ENCODE data around the gene CALML6.
A peak's percentile ranks its signal among the peaks of the same experiment; 100 is the strongest.

The CALML6 gene

GRCh38 chr1:1891349-1892078 is 23.5 kb upstream of the CALML6 start:
- in situ Hi-C loops (cut with MboI; ENCODE audit: low pct_unique_long_range_greater_than_20kb, low sequenced_read_pairs), result no loop called here
- peak; percentile 57 for DNase-seq

- in situ Hi-C loops (cut with MboI; ENCODE audit: low pct_unique_long_range_greater_than_20kb, low sequenced_read_pairs), result no loop called here
- DNase-seq, result no peak
Observed at GRCh38 chr1:1892079-1892762, 22.8 kb upstream of the CALML6 start.

GRCh38 chr1:1892763-1893120 is 22.3 kb upstream of the CALML6 start:
- in situ Hi-C loops (cut with MboI; ENCODE audit: low pct_unique_long_range_greater_than_20kb, low sequenced_read_pairs), result no loop called here
- no peak for DNase-seq

DNA sequence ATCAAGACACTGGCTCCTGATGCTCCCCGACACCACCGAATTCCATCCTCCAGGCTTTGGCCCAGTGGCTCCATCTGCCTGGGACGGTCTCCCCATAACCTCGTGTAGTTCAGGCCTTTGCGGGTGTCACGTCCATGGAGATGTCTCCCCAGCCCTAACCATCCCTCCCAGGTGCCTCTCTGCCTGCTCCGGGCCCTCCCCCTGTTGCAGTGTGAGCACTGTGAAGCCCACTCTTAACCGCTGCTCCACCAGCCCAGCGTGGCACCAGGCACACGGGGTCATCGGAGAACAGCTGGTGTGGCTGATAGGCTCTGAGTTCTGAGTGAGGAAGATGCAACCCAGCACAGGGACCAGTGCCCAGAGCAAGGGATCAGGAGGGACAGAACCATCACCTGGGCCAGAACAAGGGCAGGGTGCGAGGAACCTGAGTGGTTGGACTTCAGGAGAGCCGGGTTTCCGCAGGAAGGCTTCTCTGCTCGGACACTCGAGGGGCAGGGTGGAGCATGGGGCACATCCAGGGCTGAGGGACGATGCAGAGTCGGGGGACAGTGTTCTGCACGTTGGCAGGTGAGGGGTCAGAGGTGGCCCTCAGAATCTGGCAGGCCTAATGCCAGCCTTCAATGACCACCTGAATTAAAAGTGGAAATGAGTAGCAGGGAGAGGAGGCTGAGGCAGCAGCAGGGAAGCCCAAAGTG is 21.6 kb upstream of the CALML6 start:
- in situ Hi-C loops (cut with MboI; ENCODE audit: low pct_unique_long_range_greater_than_20kb, low sequenced_read_pairs), result no loop called here
- DNase-seq, result no peak

GRCh38 chr1:1893997-1894353 is 21.1 kb upstream of the CALML6 start:
- in situ Hi-C loops (cut with MboI; ENCODE audit: low pct_unique_long_range_greater_than_20kb, low sequenced_read_pairs), result no loop called here
- DNase-seq, result no peak

DNA sequence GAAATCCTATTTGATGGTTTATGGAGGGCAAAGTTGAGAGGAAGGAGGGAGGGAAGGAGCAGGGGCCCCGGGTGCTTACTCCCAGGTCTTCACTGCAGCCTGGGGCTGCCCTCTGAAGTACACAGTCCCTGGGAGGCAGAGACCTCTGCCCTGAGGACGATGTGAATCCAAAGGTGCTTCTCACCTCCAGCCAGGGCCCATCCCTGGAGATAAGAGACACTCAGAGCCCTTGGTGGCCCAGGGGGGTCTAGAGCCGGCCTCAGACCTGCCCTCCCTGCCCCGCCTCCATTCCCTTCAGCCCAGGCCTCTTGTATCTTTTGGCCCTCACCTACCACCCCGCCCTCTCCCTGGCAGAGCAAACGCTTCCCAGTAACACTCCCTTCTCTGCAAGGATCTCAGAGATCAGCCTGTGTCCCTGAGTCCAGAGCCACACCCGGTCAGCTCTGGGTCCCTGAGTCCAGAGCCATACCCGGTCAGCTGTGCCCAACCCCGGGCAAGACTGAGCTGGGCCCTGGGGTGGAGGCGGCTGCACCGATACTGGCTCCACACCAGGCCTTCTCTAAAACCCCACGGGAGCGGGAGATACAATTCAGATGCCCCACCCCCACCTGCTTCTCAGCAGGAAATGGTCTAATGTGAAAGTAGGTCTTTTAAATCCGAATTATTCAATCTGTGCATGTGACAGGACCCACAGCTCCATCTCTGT is 20.6 kb upstream of the CALML6 start:
- no peak for DNase-seq
- in situ Hi-C loops (cut with MboI; ENCODE audit: low pct_unique_long_range_greater_than_20kb, low sequenced_read_pairs), result no loop called here

- DNase-seq, result no peak
- in situ Hi-C loops (cut with MboI; ENCODE audit: low pct_unique_long_range_greater_than_20kb, low sequenced_read_pairs), result no loop called here
Observed at GRCh38 chr1:1895060-1895418, 20.0 kb upstream of the CALML6 start.

DNA sequence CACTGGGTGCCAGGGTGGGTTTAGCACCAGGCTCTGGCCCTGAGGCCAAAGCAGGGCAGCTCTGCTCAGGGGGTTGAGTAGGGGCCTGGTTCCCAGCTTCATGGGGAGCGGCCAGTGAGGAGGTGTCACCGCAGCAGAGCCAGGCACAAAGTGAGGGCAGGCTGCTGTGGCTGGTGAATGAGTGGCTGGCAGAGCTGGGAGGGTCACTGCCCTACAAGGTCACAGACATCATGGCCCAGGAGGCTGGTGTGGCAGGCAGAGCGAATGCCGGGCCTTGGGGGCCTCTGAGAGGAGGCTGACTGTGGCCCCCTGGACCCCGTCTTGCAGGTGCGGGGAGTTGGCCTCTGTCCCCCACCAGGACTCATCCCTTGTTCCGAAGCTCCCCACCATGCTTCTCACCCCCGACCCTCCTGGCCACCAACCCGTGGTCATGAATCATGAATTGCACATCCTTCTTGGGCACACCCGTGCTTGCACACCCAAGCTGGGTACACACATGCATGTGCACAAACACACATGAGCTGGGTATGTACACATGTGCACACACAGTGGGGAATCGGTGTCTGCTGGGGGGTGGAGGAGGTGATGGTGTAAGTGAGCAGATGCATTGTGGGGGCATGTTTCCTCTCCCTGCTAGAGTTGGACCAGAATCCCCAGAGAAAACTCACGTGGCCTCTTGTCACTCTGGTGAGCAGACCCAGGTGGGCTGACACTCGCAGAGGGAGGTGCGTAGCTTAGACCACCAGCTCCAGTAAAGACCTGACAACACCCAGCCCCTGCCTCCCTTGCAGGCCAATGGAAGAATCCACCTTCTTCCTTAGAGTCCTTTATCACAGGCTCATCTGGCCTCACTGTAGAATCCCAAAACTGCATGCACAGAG is 19.4 kb upstream of the CALML6 start:
- in situ Hi-C loops (cut with MboI; ENCODE audit: low pct_unique_long_range_greater_than_20kb, low sequenced_read_pairs), result no loop called here
- no peak for DNase-seq

DNA sequence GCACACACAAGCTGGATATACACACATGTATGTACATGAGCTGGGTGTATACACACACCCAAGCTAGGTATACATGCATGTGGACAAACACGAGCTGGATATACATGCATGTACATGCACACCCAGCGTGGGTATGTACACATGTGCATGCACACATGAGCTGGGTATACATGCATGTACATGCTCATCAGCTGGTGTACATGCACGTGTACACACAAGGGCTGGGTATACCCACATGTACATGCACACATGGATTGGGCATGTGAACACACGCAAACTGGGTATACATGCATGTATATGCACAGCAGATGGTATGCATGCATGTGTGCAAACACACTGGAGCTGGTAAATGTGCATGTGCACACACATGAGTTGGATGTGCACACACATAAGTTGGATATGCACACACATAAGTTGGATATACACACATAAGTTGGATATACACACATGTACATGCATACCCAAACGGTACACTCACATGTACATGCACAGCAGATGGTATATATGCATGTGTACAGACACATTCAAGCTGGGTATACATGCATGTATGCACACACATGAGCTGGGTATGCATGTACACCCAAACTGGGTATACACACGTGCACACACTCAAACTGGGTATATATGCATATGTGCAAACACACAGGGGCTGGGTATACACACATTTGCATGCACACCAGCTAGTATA is 16.7 kb upstream of the CALML6 start:
- no peak for DNase-seq
- in situ Hi-C loops (cut with MboI; ENCODE audit: low pct_unique_long_range_greater_than_20kb, low sequenced_read_pairs), result no loop called here

DNA sequence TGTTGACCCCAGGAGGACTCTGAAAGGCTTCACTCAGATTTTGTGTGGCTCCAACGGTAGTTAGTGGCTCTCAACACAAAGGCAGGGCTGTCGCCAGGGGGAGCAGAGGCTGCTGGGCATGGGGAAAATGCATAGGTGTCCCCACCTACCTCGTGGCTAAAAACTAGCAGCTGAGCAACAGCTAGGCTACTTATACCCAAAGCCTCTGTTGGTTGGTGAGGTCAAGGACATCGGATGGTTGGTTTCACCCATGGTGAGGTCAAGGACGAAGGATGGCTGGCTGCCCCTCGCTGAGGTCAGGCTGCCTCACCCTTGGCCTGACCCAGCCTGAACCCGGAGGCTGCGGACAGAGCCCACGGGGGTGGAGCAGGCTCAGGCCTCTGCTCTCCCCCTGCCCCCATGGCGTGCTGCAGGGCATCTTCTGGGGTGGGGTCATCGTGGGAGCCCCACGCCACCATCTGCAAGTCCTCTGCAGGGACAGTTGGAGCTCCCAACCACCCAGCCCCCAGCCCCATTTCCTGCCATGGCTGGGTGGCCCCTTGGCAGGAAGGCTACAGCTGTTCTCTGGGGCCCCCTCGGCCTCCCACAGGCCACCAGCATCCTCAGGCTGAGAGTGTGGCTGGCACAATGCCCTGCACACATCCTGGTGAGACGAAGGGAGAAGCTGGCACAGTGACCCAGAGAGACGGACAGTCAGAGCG is 15.6 kb upstream of the CALML6 start:
- DNase-seq, result no peak
- in situ Hi-C loops (cut with MboI; ENCODE audit: low pct_unique_long_range_greater_than_20kb, low sequenced_read_pairs), result no loop called here

GRCh38 chr1:1899967-1900327 is 15.1 kb upstream of the CALML6 start:
- in situ Hi-C loops (cut with MboI; ENCODE audit: low pct_unique_long_range_greater_than_20kb, low sequenced_read_pairs), result no loop called here
- DNase-seq, result no peak

DNA sequence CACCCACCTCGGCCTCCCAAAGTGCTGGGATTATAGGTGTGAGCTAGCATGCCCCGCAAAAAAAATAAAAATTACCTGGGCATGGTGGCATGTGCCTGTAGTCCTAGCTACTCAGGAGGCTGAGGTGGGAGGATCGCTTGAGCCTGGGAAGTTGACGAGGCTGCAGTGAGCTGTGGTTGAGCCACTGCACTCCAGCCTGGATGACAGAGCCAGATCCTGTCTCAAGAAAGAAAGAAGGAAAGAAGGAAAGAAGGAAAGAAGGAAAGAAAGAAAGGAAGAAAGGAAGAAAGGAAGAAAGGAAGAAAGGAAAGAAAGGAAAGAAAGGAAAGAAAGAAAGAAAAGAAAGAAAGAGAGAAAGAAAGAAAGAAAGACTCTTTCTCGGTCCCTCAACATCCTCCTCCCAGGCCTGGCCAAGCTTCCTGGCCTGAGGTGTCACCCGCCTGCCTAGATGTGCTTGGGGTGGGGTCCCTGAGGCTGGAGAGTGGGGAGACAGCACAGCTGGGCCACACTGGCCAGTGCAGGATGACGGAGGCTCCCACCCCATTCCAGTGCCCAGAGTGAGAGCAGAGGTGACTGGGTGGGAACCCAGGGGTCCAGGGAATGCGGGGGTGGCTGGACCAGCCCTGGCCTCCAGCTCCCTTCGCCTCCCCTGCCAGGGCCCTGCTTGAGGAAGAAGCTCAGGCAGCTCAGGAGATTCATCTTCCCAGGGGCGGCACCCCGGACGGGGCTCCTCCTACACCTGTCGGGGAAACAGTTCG is 14.0 kb upstream of the CALML6 start:
- in situ Hi-C loops (cut with MboI; ENCODE audit: low pct_unique_long_range_greater_than_20kb, low sequenced_read_pairs), result no loop called here

DNA sequence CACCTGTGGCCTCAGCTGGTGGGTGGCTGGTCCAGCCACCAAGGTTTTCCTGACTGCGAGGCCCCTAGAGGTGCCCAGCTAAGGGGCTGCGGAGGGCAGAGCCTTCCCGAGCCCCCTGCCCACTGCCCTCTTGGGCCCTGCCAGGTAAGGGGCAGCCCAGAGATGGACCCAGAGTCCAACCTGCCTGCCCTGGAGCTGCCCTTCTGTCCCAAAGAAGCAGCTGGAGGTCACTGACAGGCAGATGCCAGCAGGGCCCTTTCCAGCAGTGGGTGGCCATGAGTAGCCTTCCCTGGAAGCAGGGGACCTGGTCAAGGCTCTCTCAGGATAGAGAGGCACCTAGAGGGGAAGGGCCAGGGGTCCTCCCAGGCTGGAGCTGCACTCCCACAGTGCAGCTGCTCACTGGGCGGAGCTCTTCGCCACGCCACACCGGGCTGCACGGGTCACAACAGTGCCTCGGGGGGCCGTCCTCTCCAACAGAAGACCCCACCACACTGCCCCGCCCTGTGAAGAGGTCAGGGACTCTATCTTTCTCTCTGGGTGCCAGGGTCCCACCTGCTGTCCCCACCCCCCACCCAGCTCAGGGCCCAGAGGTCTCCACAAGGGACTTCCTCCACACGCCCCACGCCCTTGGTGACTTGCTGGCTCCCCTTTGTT is 13.3 kb upstream of the CALML6 start:
- no peak for DNase-seq
- in situ Hi-C loops (cut with MboI; ENCODE audit: low pct_unique_long_range_greater_than_20kb, low sequenced_read_pairs), result no loop called here

More for the DNA sequence above, 14.0 kb upstream of the CALML6 start:
- DNase-seq, result no peak

GRCh38 chr1:1903224-1903623 is 11.8 kb upstream of the CALML6 start:
- in situ Hi-C loops (cut with MboI; ENCODE audit: low pct_unique_long_range_greater_than_20kb, low sequenced_read_pairs), result no loop called here
- no peak for DNase-seq

DNA sequence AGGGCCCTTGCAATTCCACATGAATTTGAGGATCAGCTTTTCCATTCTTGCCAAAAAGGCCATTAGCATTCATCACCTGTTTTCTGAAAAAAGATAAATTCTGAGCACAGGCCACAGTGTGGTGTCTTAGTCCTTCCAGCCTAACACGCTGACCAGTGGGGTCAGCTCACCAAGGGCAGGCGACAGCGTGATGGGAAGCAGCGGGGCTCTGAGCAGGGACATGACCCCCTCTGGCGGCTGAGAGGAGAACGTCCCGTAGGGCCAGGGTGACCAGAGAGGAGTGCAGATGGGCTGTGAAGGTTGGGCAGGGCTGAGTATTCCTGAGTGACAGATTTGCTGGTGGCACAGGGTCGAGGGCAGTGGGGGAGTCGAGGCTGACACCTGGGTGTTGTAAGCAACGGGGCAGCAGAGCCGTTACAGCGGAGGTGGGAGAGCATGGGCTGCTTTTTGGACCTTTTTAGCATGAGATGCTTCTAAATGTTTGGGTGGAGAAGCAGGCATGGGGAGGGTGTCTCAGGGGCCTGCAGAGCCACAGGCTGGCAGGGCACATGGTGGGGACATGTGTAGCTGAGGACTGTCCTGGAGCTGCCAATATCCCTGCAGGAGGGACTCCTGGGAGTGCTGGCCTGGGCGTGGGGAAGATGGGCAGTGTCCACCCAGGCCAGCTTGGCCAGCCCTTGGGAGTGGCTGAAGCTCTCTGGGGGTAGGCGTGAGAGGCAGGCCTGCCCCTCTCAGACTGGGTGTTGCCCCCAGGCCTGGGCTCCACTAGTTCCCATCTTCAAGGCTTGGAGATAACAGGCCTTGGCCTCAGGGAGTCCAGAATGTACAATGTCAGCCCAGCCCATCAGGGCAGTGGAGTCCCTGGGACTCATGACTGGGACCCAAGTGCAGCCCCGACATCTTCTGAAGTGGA is 8.6 kb upstream of the CALML6 start:
- in situ Hi-C loops (cut with MboI; ENCODE audit: low pct_unique_long_range_greater_than_20kb, low sequenced_read_pairs), result no loop called here
- DNase-seq, result peak; percentile 74
